HFFc6 (cell line): Measurements from ENCODE around the gene SLC43A3. TPM values are rescaled to one million over a fixed set of nuclear protein-coding genes. Genes with fewer than 3 reads are reported as not detected.

Experiments
- DNase-seq: peaks from one replicate; pipeline ENCODE4 v3.0.0-alpha.2; 2018
- H3K27ac Mint-ChIP-seq: 2 replicates; pipeline ENCODE4 v1.8.0; 2020; ENCODE audit warnings: mild to moderate bottlenecking, mixed read lengths
- H3K27me3 Mint-ChIP-seq: 2 replicates; pipeline ENCODE4 v1.8.0; 2021; ENCODE audit warnings: mild to moderate bottlenecking, moderate library complexity, mixed read lengths; ENCODE audit not compliant: insufficient read depth
- H3K36me3 Mint-ChIP-seq: 2 replicates; pipeline ENCODE4 v1.8.0; 2021; ENCODE audit warnings: low read depth, mixed read lengths
- H3K4me1 Mint-ChIP-seq: 2 replicates; pipeline ENCODE4 v1.8.0; 2020; ENCODE audit warnings: low read depth, mixed read lengths
- H3K4me3 Mint-ChIP-seq: 2 replicates; pipeline ENCODE4 v1.8.0; 2020; ENCODE audit warnings: mild to moderate bottlenecking, moderate library complexity, mixed read lengths
- H3K9me3 Mint-ChIP-seq: 2 replicates; pipeline ENCODE4 v1.8.0; 2020; ENCODE audit warnings: mild to moderate bottlenecking, mixed read lengths
- total RNA-seq, 6 experiments: library from RNA; stranded (reverse); fragmentation: NEBNext Ultra II Directional; extraction: Animal tissue kit (Norgen Biotek cat#: 25700); gene quantifications; 2 replicates in 1 of 6; 3 replicates in 5 of 6; pipeline ENCODE4 v1.2.3, GENCODE V29; 2021
- TF ChIP-seq, protein P1 (sequence below): fragments of 200-600 bp; sonication (generic); IDR thresholded peaks from 2 replicates; pipeline ENCODE4 v1.5.0; 2021; ENCODE audit warnings: antibody characterized with exemption, mild to moderate bottlenecking

The SLC43A3 gene
- total RNA-seq, 6 experiments from 2014 or later: 2.1 to 18.7 (median 15.8) TPM

DNA sequence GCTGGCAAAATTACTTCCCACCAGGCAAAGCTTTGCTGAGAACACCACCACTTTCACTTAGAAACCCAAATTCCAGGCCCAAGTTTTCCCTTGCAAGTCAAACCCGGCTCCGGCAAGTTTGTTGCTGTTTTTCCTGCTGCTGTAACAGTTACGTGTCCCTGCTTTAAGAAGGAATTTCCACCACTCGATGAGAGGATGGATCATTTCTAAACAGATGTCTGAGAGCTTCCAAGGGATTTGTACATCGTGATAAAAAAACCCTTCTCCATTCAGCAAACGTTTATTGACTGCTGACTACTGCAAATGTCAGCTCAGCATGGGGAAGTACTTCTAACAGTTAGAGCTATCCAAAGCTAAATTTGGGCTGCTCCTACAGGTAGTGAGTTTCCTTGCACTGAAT lies 69.1 kb downstream of the SLC43A3 start:
- no peak overlapping the region for H3K27ac Mint-ChIP-seq
- H3K36me3 Mint-ChIP-seq: no peaks in the 10 kb centered on the region
- peaks cover 34% of the 10 kb centered on the region for H3K27me3 Mint-ChIP-seq
- TF ChIP-seq, protein P1, sequence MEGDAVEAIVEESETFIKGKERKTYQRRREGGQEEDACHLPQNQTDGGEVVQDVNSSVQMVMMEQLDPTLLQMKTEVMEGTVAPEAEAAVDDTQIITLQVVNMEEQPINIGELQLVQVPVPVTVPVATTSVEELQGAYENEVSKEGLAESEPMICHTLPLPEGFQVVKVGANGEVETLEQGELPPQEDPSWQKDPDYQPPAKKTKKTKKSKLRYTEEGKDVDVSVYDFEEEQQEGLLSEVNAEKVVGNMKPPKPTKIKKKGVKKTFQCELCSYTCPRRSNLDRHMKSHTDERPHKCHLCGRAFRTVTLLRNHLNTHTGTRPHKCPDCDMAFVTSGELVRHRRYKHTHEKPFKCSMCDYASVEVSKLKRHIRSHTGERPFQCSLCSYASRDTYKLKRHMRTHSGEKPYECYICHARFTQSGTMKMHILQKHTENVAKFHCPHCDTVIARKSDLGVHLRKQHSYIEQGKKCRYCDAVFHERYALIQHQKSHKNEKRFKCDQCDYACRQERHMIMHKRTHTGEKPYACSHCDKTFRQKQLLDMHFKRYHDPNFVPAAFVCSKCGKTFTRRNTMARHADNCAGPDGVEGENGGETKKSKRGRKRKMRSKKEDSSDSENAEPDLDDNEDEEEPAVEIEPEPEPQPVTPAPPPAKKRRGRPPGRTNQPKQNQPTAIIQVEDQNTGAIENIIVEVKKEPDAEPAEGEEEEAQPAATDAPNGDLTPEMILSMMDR: no peak
- H3K4me1 Mint-ChIP-seq: peaks cover 16% of the 10 kb centered on the region
- peak; percentile 9 for DNase-seq
- no peaks in the 10 kb centered on the region for H3K9me3 Mint-ChIP-seq
- no peak overlapping the region for H3K4me3 Mint-ChIP-seq

DNA sequence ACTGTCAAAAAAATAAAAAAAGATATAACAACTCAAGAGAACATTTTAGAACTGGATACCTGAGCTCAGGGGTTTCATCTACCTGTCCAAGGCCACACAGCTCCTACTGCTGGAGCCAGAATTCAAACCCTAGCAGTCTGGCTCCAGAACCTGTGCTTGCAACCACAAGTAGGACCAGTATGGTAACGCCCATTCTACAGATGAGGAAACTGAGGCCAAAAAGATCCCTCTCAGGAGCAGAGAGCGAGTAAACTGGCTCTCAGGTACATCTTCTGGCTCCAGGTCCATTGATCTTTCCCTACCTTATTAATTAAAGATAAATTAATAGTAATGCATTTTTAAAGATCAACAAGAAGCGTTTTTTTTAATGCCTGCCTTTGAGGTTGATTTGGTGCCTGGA lies 69.6 kb downstream of the SLC43A3 start:
- H3K9me3 Mint-ChIP-seq: no peaks in the 10 kb centered on the region
- H3K4me1 Mint-ChIP-seq: peaks cover 16% of the 10 kb centered on the region
- H3K27me3 Mint-ChIP-seq: peaks cover 37% of the 10 kb centered on the region
- H3K4me3 Mint-ChIP-seq: no peak overlapping the region
- DNase-seq: no peak
- TF ChIP-seq, protein P1: no peak
- no peak overlapping the region for H3K27ac Mint-ChIP-seq
- H3K36me3 Mint-ChIP-seq: no peaks in the 10 kb centered on the region

Other genes starting within 250 kb of the SLC43A3 start
- not detected for gene LRRC55, start 245.2 kb downstream of the SLC43A3 start, total RNA-seq
- gene APLNR, start 189.9 kb downstream of the SLC43A3 start, total RNA-seq: not detected
- gene TNKS1BP1, start 102.2 kb downstream of the SLC43A3 start, total RNA-seq: 100 to 1,000 TPM; 118 to 134 (median 123) TPM
- gene SSRP1, start 91.2 kb downstream of the SLC43A3 start, total RNA-seq: 100 to 1,000 TPM in 5 of 6 experiments, 10 to 100 TPM in 1; 84.0 to 141 (median 133) TPM
- gene P2RX3, start 88.8 kb downstream of the SLC43A3 start, total RNA-seq: not detected
- gene PRG3, start 46.0 kb downstream of the SLC43A3 start, total RNA-seq: not detected
- not detected for gene PRG2, start 36.5 kb downstream of the SLC43A3 start, total RNA-seq
- gene RTN4RL2, start 33.4 kb upstream of the SLC43A3 start, total RNA-seq: under 1 TPM; 0.09 to 0.66 (median 0.35) TPM
- 1 to 10 TPM; 3.1 to 4.7 (median 4.3) TPM for gene SLC43A1, start 88.6 kb upstream of the SLC43A3 start, total RNA-seq
- gene TIMM10, start 103.6 kb upstream of the SLC43A3 start, total RNA-seq: 10 to 100 TPM; 43.6 to 72.9 (median 58.4) TPM
- not detected for gene SMTNL1, start 110.5 kb upstream of the SLC43A3 start, total RNA-seq
- 10 to 100 TPM; 34.1 to 46.5 (median 43.3) TPM for gene UBE2L6, start 140.6 kb upstream of the SLC43A3 start, total RNA-seq
- gene SERPING1, start 170.6 kb upstream of the SLC43A3 start, total RNA-seq: under 1 TPM in 5 of 6 experiments, not detected in 1; 0.11 to 0.51 (median 0.25) TPM
- under 1 TPM in 5 of 6 experiments, not detected in 1; 0.14 to 0.48 (median 0.28) TPM for gene YPEL4, start 222.8 kb upstream of the SLC43A3 start, total RNA-seq
- 10 to 100 TPM; 13.0 to 17.1 (median 15.6) TPM for gene CLP1, start 230.6 kb upstream of the SLC43A3 start, total RNA-seq
- gene ZDHHC5, start 241.0 kb upstream of the SLC43A3 start, total RNA-seq: 10 to 100 TPM; 67.5 to 82.1 (median 74.1) TPM